Upper lobe of right lung (tissue), 1 donor: ENCODE data around the gene RPP25. TPM values are rescaled to one million over a fixed set of nuclear protein-coding genes. Genes with fewer than 3 reads are reported as not detected.
"Not testable (repeated sequence)": the region's sequence is repeated elsewhere in the genome, so short reads cannot be mapped to it uniquely, and the experiment has no call there.

Experiments
- ATAC-seq: fragments of 200-7000 bp; cut with Tn5 transposase; one replicate; pipeline ENCODE4 v1.9.1; 2020; ENCODE audit warnings: mild to moderate bottlenecking, moderate library complexity
- DNase-seq: peaks from one replicate; pipeline ENCODE4 v3.0.0-alpha.2; 2020
- H3K27ac ChIP-seq: fragments of 200-600 bp; one replicate; pipeline ENCODE4 v1.8.0; 2022
- H3K27me3 ChIP-seq: fragments of 200-600 bp; one replicate; pipeline ENCODE4 v1.8.0; 2022; ENCODE audit warnings: mild to moderate bottlenecking
- H3K36me3 ChIP-seq: fragments of 200-600 bp; one replicate; pipeline ENCODE4 v1.8.0; 2022
- H3K4me1 ChIP-seq: fragments of 200-600 bp; one replicate; pipeline ENCODE4 v1.8.0; 2022
- H3K4me3 ChIP-seq: fragments of 200-600 bp; one replicate; pipeline ENCODE4 v1.8.0; 2022; ENCODE audit warnings: mild to moderate bottlenecking
- H3K9me3 ChIP-seq: fragments of 200-600 bp; one replicate; pipeline ENCODE4 v1.8.0; 2022
- CTCF ChIP-seq: fragments of 200-600 bp; IDR thresholded peaks from one replicate; pipeline ENCODE4 v1.8.0; 2022; ENCODE audit warnings: antibody characterized with exemption
- intact Hi-C: fragments of 100-400 bp; cut with DNase I; formaldehyde crosslinking; loops from one replicate; pipeline ENCODE4 v1.11.0; 2022
- total RNA-seq: library from RNA; stranded (reverse); fragmentation: NEBNext Ultra II Directional; extraction: Animal tissue kit (Norgen Biotek cat#: 25700); gene quantifications from one replicate; pipeline ENCODE4 v1.2.1, GENCODE V29; 2021
- donor health status: DM: no; HTN: yes; CAD: no; lungs with severe emphysema.

Gene RPP25
- total RNA-seq, 1 donor from 2014 or later, result 20.2 TPM

GRCh38 chr15:74917676-74918075, 38.9 kb downstream of the RPP25 start:
- TF ChIP-seq CTCF, result no peak
- no peaks in the 10 kb centered on the region for H3K27me3 ChIP-seq
- DNase-seq, result peak; percentile 12
- peaks cover 91% of the 10 kb centered on the region for H3K36me3 ChIP-seq
- intact Hi-C loops, result no loop called here
- H3K4me3 ChIP-seq, result no peak overlapping the region
- H3K9me3 ChIP-seq, result no peaks in the 10 kb centered on the region
- no peak for ATAC-seq
- H3K27ac ChIP-seq, result no peak overlapping the region
- H3K4me1 ChIP-seq, result peaks cover 8% of the 10 kb centered on the region

GRCh38 chr15:74913799-74914198, 42.8 kb downstream of the RPP25 start:
- H3K9me3 ChIP-seq, H3K27ac ChIP-seq, H3K4me1 ChIP-seq, intact Hi-C loops, H3K4me3 ChIP-seq, ATAC-seq, H3K27me3 ChIP-seq: not testable (repeated sequence)
- peaks cover 53% of the 10 kb centered on the region for H3K36me3 ChIP-seq
- peak; percentile 17 for DNase-seq

- DNase-seq (no peak), ATAC-seq (no peak)
- Histone ChIP-seq H3K4me3 (no peak overlapping the region), H3K27me3 (no peaks in the 10 kb centered on the region), H3K4me1 (no peaks in the 10 kb centered on the region), H3K9me3 (no peaks in the 10 kb centered on the region), H3K36me3 (peaks cover 45% of the 10 kb centered on the region), H3K27ac (no peak overlapping the region)
- intact Hi-C loops, result no loop called here
- no peak for TF ChIP-seq CTCF
Observed at GRCh38 chr15:74913041-74913440, 43.5 kb downstream of the RPP25 start.

- DNase-seq (peak; percentile 33), ATAC-seq (no peak)
- peaks cover 23% of the 10 kb centered on the region for H3K36me3 ChIP-seq
- no peak overlapping the region for H3K4me3 ChIP-seq
- H3K9me3 ChIP-seq, result no peaks in the 10 kb centered on the region
- peaks cover 15% of the 10 kb centered on the region for H3K4me1 ChIP-seq
- H3K27me3 ChIP-seq, result no peaks in the 10 kb centered on the region
- H3K27ac ChIP-seq, result no peak overlapping the region
- intact Hi-C loops, result no loop called here
- no peak for TF ChIP-seq CTCF
Observed at GRCh38 chr15:74908635-74909034, 47.9 kb downstream of the RPP25 start.

GRCh38 chr15:74907163-74907870, 49.3 kb downstream of the RPP25 start:
- Histone ChIP-seq H3K9me3 (no peaks in the 10 kb centered on the region), H3K4me1 (peaks cover 15% of the 10 kb centered on the region), H3K36me3 (peaks cover 27% of the 10 kb centered on the region), H3K27me3 (no peaks in the 10 kb centered on the region), H3K27ac (peak overlapping the region; percentile 94), H3K4me3 (peak overlapping the region; percentile 91)
- intact Hi-C loops, result no loop called here
- ATAC-seq, result peak; percentile 4
- no peak for DNase-seq
- TF ChIP-seq CTCF, result no peak

GRCh38 chr15:74906450-74907162, 50.0 kb downstream of the RPP25 start, which contains the start of gene FAM219B:
Gene FAM219B (minus strand): TSS chr15:74906851. CDS start chr15:74906800, 51 bp downstream.
- intact Hi-C loops, result no loop called here
- Histone ChIP-seq H3K4me1 (peaks cover 19% of the 10 kb centered on the region), H3K27me3 (no peaks in the 10 kb centered on the region), H3K36me3 (peaks cover 34% of the 10 kb centered on the region), H3K4me3 (peak within 1 kb of the TSS; percentile 91), H3K9me3 (no peaks in the 10 kb centered on the region), H3K27ac (peak within 1 kb of the TSS; percentile 94)
- no peak for TF ChIP-seq CTCF
- ATAC-seq (peak; percentile 97), DNase-seq (peak; percentile 98)
